ENCODE data around the gene DUS1L.

DUS1L gene

DNA sequence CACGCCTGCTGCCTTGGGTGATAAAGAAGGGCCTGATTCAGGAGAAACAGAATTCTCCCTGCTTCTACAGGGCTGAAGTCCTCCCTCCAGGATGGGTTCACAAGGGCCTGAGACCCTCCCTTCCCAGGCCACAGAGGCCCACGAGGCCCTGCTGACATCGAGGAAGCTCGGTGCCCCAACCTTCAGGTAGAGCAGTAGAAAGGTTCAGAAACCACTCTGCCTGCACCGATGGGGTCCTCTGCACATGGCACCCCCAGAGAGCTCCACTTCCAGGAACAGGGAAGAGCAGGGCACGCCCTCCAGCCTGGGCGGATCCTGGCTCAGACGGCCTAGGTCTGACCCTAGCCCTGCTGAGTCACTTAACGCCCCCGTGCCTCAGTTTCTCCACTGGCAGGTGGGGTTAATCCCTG lies 43.7 kb downstream of the DUS1L start:
- H3K9me3 ChIP-seq (ENCODE audit: control insufficient read depth, low read length) = no peaks in the 10 kb centered on the region
- H3K4me1 ChIP-seq (ENCODE audit: control insufficient read depth, insufficient read depth, low read length) = peaks cover 18% of the 10 kb centered on the region
- no peaks in the 10 kb centered on the region for H3K36me3 ChIP-seq (ENCODE audit: control insufficient read depth, insufficient read depth, low read length, severe bottlenecking)
- H3K27me3 ChIP-seq (replicated peaks; ENCODE audit: control insufficient read depth, insufficient read depth, low read length) = no peaks in the 10 kb centered on the region
- H3K9ac ChIP-seq (ENCODE audit: low read length) = peak overlapping the region; percentile 82
- peak overlapping the region; percentile 91 for H3K4me3 ChIP-seq (ENCODE audit: low read length)
- no peak for DNase-seq (ENCODE audit: low read depth)

- Histone ChIP-seq H3K4me1 (ENCODE audit: control insufficient read depth, insufficient read depth, low read length) (peaks cover 18% of the 10 kb centered on the region), H3K9ac (ENCODE audit: low read length) (peak overlapping the region; percentile 82), H3K36me3 (ENCODE audit: control insufficient read depth, insufficient read depth, low read length, severe bottlenecking) (no peaks in the 10 kb centered on the region), H3K9me3 (ENCODE audit: control insufficient read depth, low read length) (no peaks in the 10 kb centered on the region), H3K4me3 (ENCODE audit: low read length) (peak overlapping the region; percentile 91), H3K27me3 (replicated peaks; ENCODE audit: control insufficient read depth, insufficient read depth, low read length) (no peaks in the 10 kb centered on the region)
- DNase-seq (ENCODE audit: low read depth) = peak; percentile 80
Observed at GRCh38 chr17:82021107-82021899, 44.3 kb downstream of the DUS1L start.

GRCh38 chr17:82020572-82021106 lies 45.0 kb downstream of the DUS1L start:
- H3K9me3 ChIP-seq (ENCODE audit: control insufficient read depth, low read length) = no peaks in the 10 kb centered on the region
- peaks cover 18% of the 10 kb centered on the region for H3K4me1 ChIP-seq (ENCODE audit: control insufficient read depth, insufficient read depth, low read length)
- H3K4me3 ChIP-seq (ENCODE audit: low read length) = no peak overlapping the region
- DNase-seq (ENCODE audit: low read depth) = no peak
- H3K9ac ChIP-seq (ENCODE audit: low read length) = no peak overlapping the region
- H3K27me3 ChIP-seq (replicated peaks; ENCODE audit: control insufficient read depth, insufficient read depth, low read length) = no peaks in the 10 kb centered on the region
- H3K36me3 ChIP-seq (ENCODE audit: control insufficient read depth, insufficient read depth, low read length, severe bottlenecking) = no peaks in the 10 kb centered on the region

- Histone ChIP-seq H3K4me3 (ENCODE audit: low read length) (no peak overlapping the region), H3K4me1 (ENCODE audit: control insufficient read depth, insufficient read depth, low read length) (peaks cover 18% of the 10 kb centered on the region)
- peak; percentile 67 for DNase-seq (ENCODE audit: low read depth)
Observed at GRCh38 chr17:82019690-82020571, 45.7 kb downstream of the DUS1L start.

DNA sequence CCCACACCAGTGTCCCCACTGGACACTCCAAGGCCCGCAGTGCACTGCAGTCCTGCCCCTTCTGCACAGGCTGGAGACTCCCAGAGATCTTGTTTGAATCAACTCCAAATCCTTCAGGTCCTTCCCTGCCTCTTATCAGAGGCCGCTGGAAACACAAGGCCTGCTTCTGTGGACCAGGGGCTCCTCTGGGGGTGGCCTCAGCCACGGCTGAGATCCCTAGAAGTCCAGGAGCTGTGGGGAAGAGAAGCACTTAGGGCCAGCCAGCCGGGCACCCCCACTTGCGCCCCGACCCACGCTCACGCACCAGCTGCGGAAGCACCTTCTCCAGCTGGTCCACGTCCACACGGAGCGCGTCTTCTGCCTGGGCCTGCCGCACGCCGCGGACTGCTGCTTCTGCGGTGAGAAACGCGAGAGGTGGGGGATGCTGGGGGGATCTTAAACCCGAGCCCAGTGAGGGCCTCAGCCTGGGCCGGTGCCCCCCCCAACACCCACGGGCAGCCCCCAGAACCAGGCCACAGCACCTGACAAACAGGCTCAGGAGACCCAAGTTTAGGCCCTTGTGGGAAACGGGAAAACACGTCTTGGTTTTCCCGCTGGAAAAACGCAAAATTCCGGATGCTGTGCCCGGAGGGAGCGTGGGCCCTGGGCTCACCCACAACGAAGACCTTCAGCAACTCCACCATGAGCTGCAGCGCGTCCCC lies 46.5 kb downstream of the DUS1L start:
- DNase-seq (ENCODE audit: low read depth) = no peak
- Histone ChIP-seq H3K4me3 (ENCODE audit: low read length) (no peak overlapping the region), H3K9ac (ENCODE audit: low read length) (no peak overlapping the region), H3K9me3 (ENCODE audit: control insufficient read depth, low read length) (no peaks in the 10 kb centered on the region), H3K4me1 (ENCODE audit: control insufficient read depth, insufficient read depth, low read length) (peaks cover 18% of the 10 kb centered on the region), H3K36me3 (ENCODE audit: control insufficient read depth, insufficient read depth, low read length, severe bottlenecking) (no peaks in the 10 kb centered on the region), H3K27me3 (replicated peaks; ENCODE audit: control insufficient read depth, insufficient read depth, low read length) (no peaks in the 10 kb centered on the region)

More at GRCh38 chr17:82019690-82020571, 45.7 kb downstream of the DUS1L start:
- Histone ChIP-seq H3K27me3 (replicated peaks; ENCODE audit: control insufficient read depth, insufficient read depth, low read length) (no peaks in the 10 kb centered on the region), H3K9ac (ENCODE audit: low read length) (no peak overlapping the region), H3K36me3 (ENCODE audit: control insufficient read depth, insufficient read depth, low read length, severe bottlenecking) (no peaks in the 10 kb centered on the region), H3K9me3 (ENCODE audit: control insufficient read depth, low read length) (no peaks in the 10 kb centered on the region)

DNA sequence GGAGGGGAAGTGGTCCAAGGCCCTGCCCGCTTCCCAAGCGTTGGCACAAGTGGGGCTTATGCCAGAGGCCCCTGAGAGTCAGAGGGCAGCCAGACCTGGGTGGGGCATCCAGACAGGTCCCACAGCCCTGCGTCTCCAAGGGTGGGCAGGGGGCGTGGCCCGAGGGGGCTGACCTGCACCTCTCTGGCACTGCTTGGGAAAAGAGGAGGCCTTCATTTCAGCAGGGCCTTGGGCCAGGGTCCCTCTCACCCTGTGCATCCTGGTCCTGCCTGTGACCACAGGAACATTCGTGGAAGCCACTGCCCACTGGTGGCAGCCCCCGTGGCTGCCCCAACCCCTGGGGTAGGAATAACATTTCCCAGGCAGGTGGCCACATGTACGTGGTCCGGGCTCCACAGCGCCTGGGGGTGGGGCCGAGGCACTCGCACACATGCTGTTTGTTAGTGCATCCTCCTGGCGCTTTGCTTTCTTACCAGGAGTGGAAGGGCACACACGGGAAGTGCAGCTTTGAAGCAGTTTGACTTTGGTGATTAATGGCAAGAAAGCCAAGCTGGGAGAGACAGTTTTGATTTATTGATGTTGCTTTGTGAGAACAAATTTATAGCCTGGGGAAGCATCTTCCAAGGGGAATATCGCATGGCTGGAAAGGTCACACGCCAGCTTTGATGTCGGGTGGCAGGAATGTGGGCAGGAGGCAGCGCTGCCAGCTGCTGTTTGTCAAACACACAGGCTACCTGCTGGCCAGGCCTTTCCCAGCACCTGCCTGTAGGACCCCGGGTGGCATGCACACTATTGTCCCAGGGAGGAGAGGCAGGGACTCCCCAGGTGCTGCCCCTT lies 47.2 kb downstream of the DUS1L start:
- no peak overlapping the region for H3K4me3 ChIP-seq (ENCODE audit: low read length)
- H3K9me3 ChIP-seq (ENCODE audit: control insufficient read depth, low read length) = no peaks in the 10 kb centered on the region
- no peaks in the 10 kb centered on the region for H3K27me3 ChIP-seq (replicated peaks; ENCODE audit: control insufficient read depth, insufficient read depth, low read length)
- DNase-seq (ENCODE audit: low read depth) = no peak
- H3K9ac ChIP-seq (ENCODE audit: low read length) = no peak overlapping the region
- H3K36me3 ChIP-seq (ENCODE audit: control insufficient read depth, insufficient read depth, low read length, severe bottlenecking) = no peaks in the 10 kb centered on the region
- peaks cover 11% of the 10 kb centered on the region for H3K4me1 ChIP-seq (ENCODE audit: control insufficient read depth, insufficient read depth, low read length)

DNA sequence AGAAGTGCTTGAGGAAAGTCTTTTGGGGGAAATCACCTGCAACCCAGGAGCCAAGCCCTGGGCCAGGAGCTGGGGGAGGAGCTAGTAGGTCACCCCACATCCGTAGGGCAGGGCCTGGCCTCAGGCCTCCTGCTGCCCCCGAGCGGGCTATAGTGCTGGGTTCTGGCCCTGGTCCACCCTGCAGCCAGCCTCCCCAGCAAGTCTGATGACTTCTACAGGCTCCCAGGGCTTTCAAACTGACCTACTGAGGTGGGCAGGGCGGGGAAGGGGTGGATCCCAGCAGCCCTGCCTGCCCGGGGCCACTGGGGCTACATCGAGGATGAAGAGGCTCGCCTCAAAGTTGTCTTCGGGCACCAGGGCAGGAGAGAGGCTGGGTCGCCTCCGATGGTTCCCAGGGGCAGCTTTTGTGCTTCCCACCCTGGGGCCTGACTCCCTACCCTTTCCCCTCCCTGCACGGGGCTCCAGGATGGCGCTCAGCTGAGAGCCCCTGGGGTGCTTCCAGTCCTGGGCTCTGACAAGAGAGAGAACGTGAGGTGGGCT lies 47.9 kb downstream of the DUS1L start:
- Histone ChIP-seq H3K4me1 (ENCODE audit: control insufficient read depth, insufficient read depth, low read length) (peaks cover 11% of the 10 kb centered on the region), H3K9me3 (ENCODE audit: control insufficient read depth, low read length) (no peaks in the 10 kb centered on the region), H3K4me3 (ENCODE audit: low read length) (no peak overlapping the region), H3K9ac (ENCODE audit: low read length) (no peak overlapping the region), H3K27me3 (replicated peaks; ENCODE audit: control insufficient read depth, insufficient read depth, low read length) (no peaks in the 10 kb centered on the region), H3K36me3 (ENCODE audit: control insufficient read depth, insufficient read depth, low read length, severe bottlenecking) (no peaks in the 10 kb centered on the region)
- no peak for DNase-seq (ENCODE audit: low read depth)

DNA sequence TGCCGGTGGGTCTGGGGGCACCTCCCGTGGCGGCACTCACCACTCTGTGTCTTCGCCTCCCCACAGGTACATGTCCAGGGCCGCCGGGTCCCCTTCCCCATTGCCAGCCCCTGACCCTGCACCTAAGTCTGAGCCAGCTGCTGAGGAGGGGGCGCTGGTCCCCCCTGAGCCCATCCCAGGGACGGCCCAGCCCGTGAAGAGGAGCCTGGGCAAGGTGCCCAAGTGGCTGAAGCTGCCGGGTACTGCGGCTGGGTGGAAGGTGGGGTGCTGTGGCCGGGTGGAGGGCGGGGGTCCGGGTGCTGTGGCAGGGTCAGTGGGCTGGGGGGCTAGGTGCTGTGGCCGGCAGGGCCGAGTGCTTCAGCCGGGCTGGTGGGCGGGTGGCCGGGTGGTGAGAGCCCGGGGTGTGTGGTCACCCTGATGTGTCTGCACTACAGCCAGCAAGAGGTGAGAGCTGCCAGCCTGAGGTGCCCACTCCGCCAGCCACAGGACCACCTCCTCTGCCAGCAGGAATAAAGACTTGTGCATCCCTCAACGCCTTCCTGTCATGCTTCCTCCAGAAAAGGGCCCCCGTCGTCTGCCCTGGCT lies 48.6 kb downstream of the DUS1L start:
- Histone ChIP-seq H3K4me3 (ENCODE audit: low read length) (no peak overlapping the region), H3K27me3 (replicated peaks; ENCODE audit: control insufficient read depth, insufficient read depth, low read length) (no peaks in the 10 kb centered on the region), H3K9ac (ENCODE audit: low read length) (no peak overlapping the region), H3K9me3 (ENCODE audit: control insufficient read depth, low read length) (no peaks in the 10 kb centered on the region), H3K36me3 (ENCODE audit: control insufficient read depth, insufficient read depth, low read length, severe bottlenecking) (no peaks in the 10 kb centered on the region), H3K4me1 (ENCODE audit: control insufficient read depth, insufficient read depth, low read length) (peaks cover 8% of the 10 kb centered on the region)
- DNase-seq (ENCODE audit: low read depth) = no peak

- Histone ChIP-seq H3K9me3 (ENCODE audit: control insufficient read depth, low read length) (no peaks in the 10 kb centered on the region), H3K27me3 (replicated peaks; ENCODE audit: control insufficient read depth, insufficient read depth, low read length) (no peaks in the 10 kb centered on the region), H3K9ac (ENCODE audit: low read length) (no peak overlapping the region), H3K36me3 (ENCODE audit: control insufficient read depth, insufficient read depth, low read length, severe bottlenecking) (peaks cover 4% of the 10 kb centered on the region), H3K4me1 (ENCODE audit: control insufficient read depth, insufficient read depth, low read length) (peaks cover under 1% of the 10 kb centered on the region), H3K4me3 (ENCODE audit: low read length) (no peak overlapping the region)
- DNase-seq (ENCODE audit: low read depth) = no peak
Observed at GRCh38 chr17:82016061-82016874, 49.3 kb downstream of the DUS1L start.

Measured in adipocyte (in vitro differentiated cells).